Neural cell (in vitro differentiated cells): ENCODE data around the gene HLA-G.

ENCODE experiments used
- EP300 ChIP-seq: fragments of 450-650 bp; conservative IDR thresholded peaks from 2 replicates; pipeline ENCODE4 v1.6.1; 2014; ENCODE audit warnings: antibody characterized with exemption, mild to moderate bottlenecking, moderate library complexity; ENCODE audit not compliant: poor library complexity, severe bottlenecking
- EZH2 ChIP-seq: fragments of 200-600, 300-800 bp; shearing (Covaris generic), sonication (generic); IDR thresholded peaks from 2 replicates; pipeline ENCODE4 v1.6.1; 2014; ENCODE audit warnings: antibody characterized with exemption, low read length, borderline replicate concordance, mild to moderate bottlenecking; ENCODE audit not compliant: insufficient read depth, poor library complexity, severe bottlenecking
- POLR2AphosphoS5 ChIP-seq: IDR thresholded peaks from 2 replicates; pipeline ENCODE4 v1.6.1; 2012
- SMC3 ChIP-seq: fragments of 450-650 bp; conservative IDR thresholded peaks from 2 replicates; pipeline ENCODE4 v1.6.1; 2014; ENCODE audit warnings: antibody characterized with exemption, mild to moderate bottlenecking, moderate library complexity; ENCODE audit not compliant: poor library complexity
- TF ChIP-seq, protein P1 (sequence below): fragments of 450-650 bp; IDR thresholded peaks from 2 replicates; pipeline ENCODE4 v1.5.1; 2014; ENCODE audit warnings: antibody characterized with exemption, mild to moderate bottlenecking, moderate library complexity; ENCODE audit not compliant: poor library complexity, severe bottlenecking

DNA sequence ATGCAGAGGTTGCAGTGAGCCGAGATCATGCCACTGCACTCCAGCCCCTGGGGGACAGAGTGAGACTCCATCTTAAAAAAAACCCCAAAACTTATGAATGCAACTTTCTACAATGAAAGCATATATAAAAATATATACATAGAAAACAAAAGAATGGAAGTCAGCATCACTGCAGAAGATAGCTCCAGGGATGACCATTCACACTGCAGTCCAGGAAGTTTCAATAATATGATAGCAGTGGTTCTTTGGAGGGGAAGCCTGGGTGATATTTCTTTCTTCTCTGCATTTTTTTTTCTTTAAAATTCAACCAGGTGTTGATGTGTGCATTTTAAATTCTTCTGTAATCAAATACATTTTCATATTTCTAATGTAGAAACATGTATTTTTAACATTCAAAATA, 12.3 kb downstream of the HLA-G start:
- TF ChIP-seq, protein P1, sequence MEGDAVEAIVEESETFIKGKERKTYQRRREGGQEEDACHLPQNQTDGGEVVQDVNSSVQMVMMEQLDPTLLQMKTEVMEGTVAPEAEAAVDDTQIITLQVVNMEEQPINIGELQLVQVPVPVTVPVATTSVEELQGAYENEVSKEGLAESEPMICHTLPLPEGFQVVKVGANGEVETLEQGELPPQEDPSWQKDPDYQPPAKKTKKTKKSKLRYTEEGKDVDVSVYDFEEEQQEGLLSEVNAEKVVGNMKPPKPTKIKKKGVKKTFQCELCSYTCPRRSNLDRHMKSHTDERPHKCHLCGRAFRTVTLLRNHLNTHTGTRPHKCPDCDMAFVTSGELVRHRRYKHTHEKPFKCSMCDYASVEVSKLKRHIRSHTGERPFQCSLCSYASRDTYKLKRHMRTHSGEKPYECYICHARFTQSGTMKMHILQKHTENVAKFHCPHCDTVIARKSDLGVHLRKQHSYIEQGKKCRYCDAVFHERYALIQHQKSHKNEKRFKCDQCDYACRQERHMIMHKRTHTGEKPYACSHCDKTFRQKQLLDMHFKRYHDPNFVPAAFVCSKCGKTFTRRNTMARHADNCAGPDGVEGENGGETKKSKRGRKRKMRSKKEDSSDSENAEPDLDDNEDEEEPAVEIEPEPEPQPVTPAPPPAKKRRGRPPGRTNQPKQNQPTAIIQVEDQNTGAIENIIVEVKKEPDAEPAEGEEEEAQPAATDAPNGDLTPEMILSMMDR: no peak
- TF ChIP-seq SMC3 (no peak), POLR2AphosphoS5 (no peak), EZH2 (no peak), EP300 (no peak)
